Astrocyte (in vitro differentiated cells and primary cell): ENCODE results near the gene CACNA1A.

Experiments
- CTCF ChIP-seq: IDR thresholded peaks from 2 replicates; pipeline ENCODE4 v1.5.1; 2011; ENCODE audit warnings: low read depth, mild to moderate bottlenecking, inconsistent platforms, low read length, moderate library complexity; ENCODE audit not compliant: insufficient read depth
- EZH2 ChIP-seq: IDR thresholded peaks from 2 replicates; pipeline ENCODE4 v1.6.1; 2012; ENCODE audit warnings: mild to moderate bottlenecking, low read length, inconsistent platforms; ENCODE audit not compliant: insufficient read depth

- TF ChIP-seq EZH2 (no peak), CTCF (no peak)
Measured at GRCh38 chr19:13319526-13319925, 186.8 kb downstream of the CACNA1A start.
